ENCODE data around the gene MT1X. TPM values are rescaled to one million over a fixed set of nuclear protein-coding genes. Genes with fewer than 3 reads are reported as not detected.

Gene MT1X
- total RNA-seq, 1 donor from 2014 or later: 2.3 TPM

DNA sequence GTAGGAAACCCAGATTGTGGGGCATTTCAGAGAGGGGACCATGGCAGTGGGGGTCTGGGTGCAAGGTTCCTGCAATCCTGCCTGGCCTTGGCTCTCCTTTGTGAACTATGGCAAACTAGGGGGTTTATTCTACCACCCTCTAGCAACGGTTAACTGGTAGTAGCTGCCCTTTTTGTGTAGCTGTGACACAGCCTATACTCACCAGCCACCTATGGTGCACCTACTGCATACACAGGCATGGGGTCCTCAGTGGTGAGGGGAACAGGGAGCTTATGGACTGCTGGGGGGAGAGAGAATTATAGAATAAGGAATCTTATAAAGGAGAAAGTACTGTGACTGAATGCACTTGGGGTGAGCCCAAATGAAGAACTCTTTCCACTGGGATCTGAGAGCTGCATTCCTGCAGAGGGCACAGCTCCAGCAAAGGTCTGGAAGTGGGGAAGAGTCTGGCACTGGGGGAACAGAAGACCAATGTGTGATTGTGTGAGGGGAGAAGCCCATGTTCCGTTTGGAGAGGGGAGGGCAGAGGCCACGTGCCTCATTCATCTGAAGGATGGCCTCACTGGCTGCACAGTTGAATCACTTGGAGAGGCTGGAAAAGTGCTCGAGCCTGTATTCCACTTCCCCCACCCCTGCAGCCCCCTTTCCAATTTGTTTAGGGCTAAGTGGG, 2.1 kb downstream of the MT1X start:
- Mint-ChIP-seq H3K27ac (ENCODE audit: unreplicated experiment) (no peak overlapping the region), H3K36me3 (ENCODE audit: low read depth, unreplicated experiment) (peaks cover 9% of the 10 kb centered on the region), H3K4me3 (ENCODE audit: unreplicated experiment) (no peak overlapping the region), H3K27me3 (ENCODE audit: unreplicated experiment) (peaks cover 17% of the 10 kb centered on the region), H3K9me3 (ENCODE audit: unreplicated experiment) (no peaks in the 10 kb centered on the region), H3K4me1 (ENCODE audit: unreplicated experiment) (peaks cover 5% of the 10 kb centered on the region)
- no peak for TF ChIP-seq CTCF (IDR thresholded peaks at IDR 0.05; ENCODE audit: unreplicated experiment)
- DNase-seq (ENCODE audit: low spot score): no peak

DNA sequence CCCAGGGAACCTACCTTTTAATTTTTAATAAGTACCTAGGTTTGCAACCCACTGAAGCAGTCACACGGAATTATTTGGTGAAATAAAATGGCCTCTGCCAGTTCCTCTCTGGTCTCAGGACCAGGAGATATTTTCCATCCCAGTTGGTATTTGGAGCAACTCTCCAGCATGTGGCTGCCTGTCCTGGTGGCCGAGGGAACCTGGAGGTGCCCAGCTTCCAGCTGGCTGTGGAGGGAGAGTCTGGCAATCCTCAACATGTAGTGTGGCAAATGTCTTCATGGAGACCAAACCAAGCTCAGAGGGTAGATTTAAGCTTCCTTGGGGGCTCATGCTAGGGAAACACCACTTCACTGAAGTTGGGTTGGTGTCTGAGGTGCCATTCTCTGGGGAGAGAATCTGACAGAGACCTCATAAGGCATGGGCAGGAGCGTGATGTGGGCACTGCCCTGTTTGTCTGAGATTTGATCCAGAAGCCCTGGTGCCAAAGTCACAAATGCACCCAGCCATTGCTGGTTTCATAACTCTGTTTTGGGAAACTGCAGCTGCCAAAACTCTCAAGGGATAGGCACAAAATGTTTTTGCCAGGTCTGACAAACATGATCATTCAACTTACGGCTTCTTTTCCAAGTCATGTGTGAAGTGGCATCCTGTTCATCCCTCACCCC, 2.8 kb downstream of the MT1X start:
- no peak for TF ChIP-seq CTCF (IDR thresholded peaks at IDR 0.05; ENCODE audit: unreplicated experiment)
- Mint-ChIP-seq H3K4me1 (ENCODE audit: unreplicated experiment) (peaks cover 5% of the 10 kb centered on the region), H3K36me3 (ENCODE audit: low read depth, unreplicated experiment) (peaks cover 9% of the 10 kb centered on the region), H3K9me3 (ENCODE audit: unreplicated experiment) (no peaks in the 10 kb centered on the region), H3K27me3 (ENCODE audit: unreplicated experiment) (peaks cover 17% of the 10 kb centered on the region), H3K4me3 (ENCODE audit: unreplicated experiment) (no peak overlapping the region), H3K27ac (ENCODE audit: unreplicated experiment) (no peak overlapping the region)
- no peak for DNase-seq (ENCODE audit: low spot score)

DNA sequence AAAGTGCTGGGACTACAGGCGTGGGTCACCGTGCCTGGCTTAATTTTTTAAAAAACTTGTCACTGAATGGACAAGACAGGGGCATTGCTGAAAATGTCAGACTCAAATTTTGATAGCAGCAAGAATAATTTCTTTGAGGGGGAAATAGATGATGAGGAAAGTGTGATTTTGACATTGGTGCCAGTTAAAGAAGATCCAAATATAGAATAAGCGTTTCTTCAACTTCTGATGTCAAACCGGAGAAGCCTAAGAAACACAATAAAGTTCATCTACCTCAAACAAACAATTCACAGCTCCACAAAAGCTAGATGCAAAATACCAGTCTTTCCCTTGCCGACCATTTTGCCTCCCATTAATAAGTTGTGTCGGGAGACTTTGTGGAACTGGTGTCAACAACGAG, 4.5 kb downstream of the MT1X start:
- TF ChIP-seq CTCF (IDR thresholded peaks at IDR 0.05; ENCODE audit: unreplicated experiment): no peak

GRCh38 chr16:56688762-56689161, 6.5 kb downstream of the MT1X start:
- TF ChIP-seq CTCF (IDR thresholded peaks at IDR 0.05; ENCODE audit: unreplicated experiment): no peak
- peaks cover 8% of the 10 kb centered on the region for H3K27me3 Mint-ChIP-seq (ENCODE audit: unreplicated experiment)
- H3K27ac Mint-ChIP-seq (ENCODE audit: unreplicated experiment): no peak overlapping the region

More for the DNA sequence above, 4.5 kb downstream of the MT1X start:
- no peak overlapping the region for H3K27ac Mint-ChIP-seq (ENCODE audit: unreplicated experiment)
- peaks cover 9% of the 10 kb centered on the region for H3K27me3 Mint-ChIP-seq (ENCODE audit: unreplicated experiment)
- H3K4me3 Mint-ChIP-seq (ENCODE audit: unreplicated experiment): no peak overlapping the region
- H3K9me3 Mint-ChIP-seq (ENCODE audit: unreplicated experiment): no peaks in the 10 kb centered on the region
- peaks cover 4% of the 10 kb centered on the region for H3K36me3 Mint-ChIP-seq (ENCODE audit: low read depth, unreplicated experiment)
- no peak for DNase-seq (ENCODE audit: low spot score)
- H3K4me1 Mint-ChIP-seq (ENCODE audit: unreplicated experiment): peaks cover 3% of the 10 kb centered on the region

GRCh38 chr16:56689171-56689570, 6.9 kb downstream of the MT1X start:
- Mint-ChIP-seq H3K27me3 (ENCODE audit: unreplicated experiment) (peaks cover 8% of the 10 kb centered on the region), H3K4me1 (ENCODE audit: unreplicated experiment) (no peaks in the 10 kb centered on the region), H3K36me3 (ENCODE audit: low read depth, unreplicated experiment) (peaks cover 4% of the 10 kb centered on the region), H3K9me3 (ENCODE audit: unreplicated experiment) (no peaks in the 10 kb centered on the region), H3K27ac (ENCODE audit: unreplicated experiment) (no peak overlapping the region), H3K4me3 (ENCODE audit: unreplicated experiment) (no peak overlapping the region)
- DNase-seq (ENCODE audit: low spot score): no peak
- TF ChIP-seq CTCF (IDR thresholded peaks at IDR 0.05; ENCODE audit: unreplicated experiment): no peak

More at GRCh38 chr16:56688762-56689161, 6.5 kb downstream of the MT1X start:
- Mint-ChIP-seq H3K4me1 (ENCODE audit: unreplicated experiment) (no peaks in the 10 kb centered on the region), H3K9me3 (ENCODE audit: unreplicated experiment) (no peaks in the 10 kb centered on the region), H3K36me3 (ENCODE audit: low read depth, unreplicated experiment) (peaks cover 4% of the 10 kb centered on the region), H3K4me3 (ENCODE audit: unreplicated experiment) (no peak overlapping the region)
- no peak for DNase-seq (ENCODE audit: low spot score)
